Mesothelial cell of epicardium (in vitro differentiated cells): ENCODE results near the gene IL19. TPM values are rescaled to one million over a fixed set of nuclear protein-coding genes. Genes with fewer than 3 reads are reported as not detected.
A peak's percentile ranks its signal among the peaks of the same experiment; 100 is the strongest.

Source experiments
- DNase-seq, 2 experiments: peaks; one replicate each; pipeline ENCODE4 v3.0.0; 2021; ENCODE audit warnings: low spot score in 2 of 2; ENCODE audit not compliant: unreplicated experiment in 2 of 2
- H3K27ac Mint-ChIP-seq: 2 replicates; pipeline ENCODE4 v1.8.0; 2021; ENCODE audit warnings: mixed read lengths
- H3K27me3 Mint-ChIP-seq: 2 replicates; pipeline ENCODE4 v1.8.0; 2021; ENCODE audit warnings: low read depth, mixed read lengths
- H3K36me3 Mint-ChIP-seq: 2 replicates; pipeline ENCODE4 v1.8.0; 2021; ENCODE audit warnings: mixed read lengths
- H3K4me1 Mint-ChIP-seq: 2 replicates; pipeline ENCODE4 v1.8.0; 2021; ENCODE audit warnings: mixed read lengths
- H3K4me3 Mint-ChIP-seq: 2 replicates; pipeline ENCODE4 v1.8.0; 2021; ENCODE audit warnings: mild to moderate bottlenecking, moderate library complexity, mixed read lengths
- H3K9me3 Mint-ChIP-seq: 2 replicates; pipeline ENCODE4 v1.8.0; 2021; ENCODE audit warnings: mixed read lengths
- total RNA-seq: library from RNA; stranded (reverse); gene quantifications from 3 replicates; pipeline ENCODE4 v1.2.1, GENCODE V29; 2021
- TF ChIP-seq, protein P1 (sequence below): fragments of 200-600 bp; sonication (generic); IDR thresholded peaks from one replicate; pipeline ENCODE4 v1.5.0; 2021; ENCODE audit warnings: antibody characterized with exemption; ENCODE audit not compliant: unreplicated experiment

IL19 gene
- total RNA-seq, 1 donor from 2014 or later = not detected

DNA sequence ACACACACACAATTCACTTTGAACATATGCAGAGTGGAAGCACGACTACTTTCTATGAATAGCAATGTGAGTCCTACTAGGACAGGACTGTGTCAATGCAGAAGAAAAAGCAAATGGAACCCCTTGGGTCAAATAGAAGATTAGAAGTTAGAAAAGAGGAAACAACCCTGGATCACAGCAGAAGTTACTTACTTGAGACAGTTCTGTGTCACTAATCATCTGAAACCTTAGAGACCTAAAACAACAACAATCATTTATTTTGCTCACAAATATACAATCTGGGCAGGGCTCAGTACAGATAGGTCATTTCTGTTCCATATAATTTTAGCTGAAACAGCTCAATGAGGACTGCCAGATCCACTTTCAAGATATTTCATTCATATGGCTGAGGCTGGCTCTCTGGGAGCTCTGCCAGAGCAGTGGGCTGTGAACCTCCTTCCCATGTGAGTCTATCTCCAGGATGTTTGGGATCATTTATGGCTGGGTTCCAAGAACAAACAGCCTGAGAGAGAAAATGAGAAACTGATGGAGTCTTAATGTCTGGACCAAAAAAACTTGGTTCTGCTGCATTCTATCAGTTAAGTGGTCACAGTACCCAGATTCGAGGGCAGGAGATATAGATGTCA is 44.3 kb downstream of the IL19 start:
- H3K4me3 Mint-ChIP-seq = no peak overlapping the region
- H3K27me3 Mint-ChIP-seq = peaks cover 6% of the 10 kb centered on the region
- TF ChIP-seq, protein P1, sequence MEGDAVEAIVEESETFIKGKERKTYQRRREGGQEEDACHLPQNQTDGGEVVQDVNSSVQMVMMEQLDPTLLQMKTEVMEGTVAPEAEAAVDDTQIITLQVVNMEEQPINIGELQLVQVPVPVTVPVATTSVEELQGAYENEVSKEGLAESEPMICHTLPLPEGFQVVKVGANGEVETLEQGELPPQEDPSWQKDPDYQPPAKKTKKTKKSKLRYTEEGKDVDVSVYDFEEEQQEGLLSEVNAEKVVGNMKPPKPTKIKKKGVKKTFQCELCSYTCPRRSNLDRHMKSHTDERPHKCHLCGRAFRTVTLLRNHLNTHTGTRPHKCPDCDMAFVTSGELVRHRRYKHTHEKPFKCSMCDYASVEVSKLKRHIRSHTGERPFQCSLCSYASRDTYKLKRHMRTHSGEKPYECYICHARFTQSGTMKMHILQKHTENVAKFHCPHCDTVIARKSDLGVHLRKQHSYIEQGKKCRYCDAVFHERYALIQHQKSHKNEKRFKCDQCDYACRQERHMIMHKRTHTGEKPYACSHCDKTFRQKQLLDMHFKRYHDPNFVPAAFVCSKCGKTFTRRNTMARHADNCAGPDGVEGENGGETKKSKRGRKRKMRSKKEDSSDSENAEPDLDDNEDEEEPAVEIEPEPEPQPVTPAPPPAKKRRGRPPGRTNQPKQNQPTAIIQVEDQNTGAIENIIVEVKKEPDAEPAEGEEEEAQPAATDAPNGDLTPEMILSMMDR = no peak
- H3K4me1 Mint-ChIP-seq = peaks cover 22% of the 10 kb centered on the region
- peaks cover 16% of the 10 kb centered on the region for H3K9me3 Mint-ChIP-seq
- H3K36me3 Mint-ChIP-seq = no peaks in the 10 kb centered on the region
- DNase-seq = no peak
- no peak overlapping the region for H3K27ac Mint-ChIP-seq

DNA sequence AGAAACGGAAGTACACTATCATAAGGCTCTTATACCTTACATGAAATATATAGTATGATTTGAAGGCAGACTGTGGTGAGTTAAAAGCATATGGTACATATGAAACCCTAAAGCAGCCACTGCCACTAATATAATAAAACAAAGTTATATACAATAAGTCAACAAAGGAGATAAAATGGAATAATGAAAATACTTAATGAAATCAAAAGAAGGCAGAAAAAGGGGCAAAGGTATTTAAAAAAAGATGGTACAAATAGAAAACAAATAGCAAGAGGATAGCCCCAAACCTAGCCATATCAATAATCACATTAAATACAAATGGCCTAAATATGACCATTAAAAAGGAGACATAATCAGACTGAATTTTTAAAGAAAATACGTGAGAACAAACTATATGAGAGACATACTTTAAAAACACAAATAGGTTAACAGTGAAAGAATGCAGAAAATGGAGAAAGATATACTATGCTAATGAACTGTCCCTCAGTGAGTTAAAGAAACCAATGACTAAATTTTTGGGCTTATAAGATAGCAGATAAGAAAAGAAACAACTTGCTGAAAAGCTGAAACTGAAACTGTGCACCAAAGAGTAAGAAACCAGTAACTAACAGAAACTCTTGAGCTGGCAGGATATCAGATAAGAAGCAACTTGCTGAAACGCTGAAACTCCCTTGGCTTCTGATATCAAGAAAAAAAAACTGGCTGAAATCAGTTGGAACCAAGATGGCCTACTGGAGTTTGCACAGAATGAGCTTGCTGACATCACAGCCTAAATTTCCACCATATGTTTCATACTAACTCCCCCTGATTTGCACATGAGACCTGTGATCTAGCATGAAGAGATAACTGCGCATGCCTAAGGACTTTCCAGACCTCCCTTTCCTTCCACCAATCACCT is 46.1 kb downstream of the IL19 start:
- Mint-ChIP-seq H3K36me3 (no peaks in the 10 kb centered on the region), H3K27me3 (peaks cover 13% of the 10 kb centered on the region), H3K9me3 (peaks cover 13% of the 10 kb centered on the region), H3K4me1 (peaks cover 22% of the 10 kb centered on the region), H3K4me3 (no peak overlapping the region), H3K27ac (peak overlapping the region; percentile 81)
- TF ChIP-seq, protein P1 = no peak
- DNase-seq = no peak

GRCh38 chr1:206821493-206821892 is 50.9 kb downstream of the IL19 start:
- DNase-seq = no peak
- H3K4me1 Mint-ChIP-seq = peaks cover 11% of the 10 kb centered on the region
- no peaks in the 10 kb centered on the region for H3K9me3 Mint-ChIP-seq
- H3K36me3 Mint-ChIP-seq = no peaks in the 10 kb centered on the region
- no peak overlapping the region for H3K4me3 Mint-ChIP-seq
- H3K27ac Mint-ChIP-seq = no peak overlapping the region
- TF ChIP-seq, protein P1 = no peak
- peaks cover 19% of the 10 kb centered on the region for H3K27me3 Mint-ChIP-seq

- peaks cover 6% of the 10 kb centered on the region for H3K4me1 Mint-ChIP-seq
- TF ChIP-seq, protein P1 = no peak
Measured at GRCh38 chr1:206823727-206824126, 53.2 kb downstream of the IL19 start.

GRCh38 chr1:206824331-206824730 is 53.8 kb downstream of the IL19 start:
- Mint-ChIP-seq H3K27ac (no peak overlapping the region), H3K27me3 (peaks cover 18% of the 10 kb centered on the region), H3K4me3 (no peak overlapping the region), H3K36me3 (no peaks in the 10 kb centered on the region), H3K9me3 (no peaks in the 10 kb centered on the region), H3K4me1 (peaks cover 6% of the 10 kb centered on the region)
- TF ChIP-seq, protein P1 = no peak
- DNase-seq = no peak

More at GRCh38 chr1:206823727-206824126, 53.2 kb downstream of the IL19 start:
- no peak overlapping the region for H3K4me3 Mint-ChIP-seq
- no peaks in the 10 kb centered on the region for H3K9me3 Mint-ChIP-seq
- DNase-seq = no peak
- peaks cover 19% of the 10 kb centered on the region for H3K27me3 Mint-ChIP-seq
- no peak overlapping the region for H3K27ac Mint-ChIP-seq
- H3K36me3 Mint-ChIP-seq = no peaks in the 10 kb centered on the region
